GM12874 (cell line): ENCODE results near the gene GINS2.

Experiments
- CTCF ChIP-seq: IDR thresholded peaks from 2 replicates; pipeline ENCODE4 v1.5.1; 2011; ENCODE audit warnings: low read depth, mild to moderate bottlenecking, control low read depth, low read length, moderate library complexity; ENCODE audit not compliant: insufficient read depth

GINS2 gene

GRCh38 chr16:85664580-85665372 lies 24.0 kb downstream of the GINS2 start:
- no peak for TF ChIP-seq CTCF

- no peak for TF ChIP-seq CTCF
Measured at GRCh38 chr16:85663891-85664321, 24.8 kb downstream of the GINS2 start.

- TF ChIP-seq CTCF, result no peak
Measured at GRCh38 chr16:85662976-85663830, 25.6 kb downstream of the GINS2 start.

- TF ChIP-seq CTCF, result no peak
Measured at GRCh38 chr16:85662482-85662812, 26.3 kb downstream of the GINS2 start.

GRCh38 chr16:85661740-85662481 lies 26.8 kb downstream of the GINS2 start:
- no peak for TF ChIP-seq CTCF

GRCh38 chr16:85660843-85661739 lies 27.7 kb downstream of the GINS2 start:
- TF ChIP-seq CTCF, result no peak
